Right renal pelvis (tissue), 4 donors: ENCODE results near the gene FGA. TPM values are rescaled to one million over a fixed set of nuclear protein-coding genes. Genes with fewer than 3 reads are reported as not detected.
"Not testable (repeated sequence)": the region's sequence is repeated elsewhere in the genome, so short reads cannot be mapped to it uniquely, and the experiment has no call there.

Experiments
- DNase-seq, 4 donors: peaks; one replicate each; pipeline ENCODE4 v3.0.0-alpha.2; 2013; ENCODE audit warnings: low read depth in 4 of 4, low spot score in 3 of 4, missing footprints in 1 of 4
- polyA plus RNA-seq, 4 donors: library from polyadenylated mRNA; unstranded; fragments of 120-200 nt; gene quantifications; one replicate each; pipeline ENCODE4 v1.2.1, GENCODE V29; 2013; ENCODE audit not compliant: insufficient read length in 4 of 4

The FGA gene
- polyA plus RNA-seq, 4 donors = 0.06 to 1.7 (median 0.39) TPM

GRCh38 chr4:154608361-154609252 is 18.1 kb upstream of the FGA start:
- no peak for DNase-seq

GRCh38 chr4:154606728-154607723 is 16.5 kb upstream of the FGA start:
- no peak for DNase-seq

GRCh38 chr4:154604696-154605200 is 14.2 kb upstream of the FGA start:
- DNase-seq = no peak

GRCh38 chr4:154603033-154603943 is 12.7 kb upstream of the FGA start:
- no peak for DNase-seq

- DNase-seq = no peak
Measured at GRCh38 chr4:154602404-154603020, 12.0 kb upstream of the FGA start.

GRCh38 chr4:154597798-154598774 is 7.5 kb upstream of the FGA start:
- DNase-seq = no peak

- DNase-seq = not testable (repeated sequence)
Measured at GRCh38 chr4:154597281-154597680, 6.7 kb upstream of the FGA start.

GRCh38 chr4:154595807-154596206 is 5.3 kb upstream of the FGA start:
- DNase-seq = no peak

- DNase-seq = not testable (repeated sequence)
Measured at GRCh38 chr4:154594343-154594742, 3.8 kb upstream of the FGA start.

- no peak for DNase-seq
Measured at GRCh38 chr4:154593868-154594267, 3.3 kb upstream of the FGA start.

GRCh38 chr4:154591890-154592289 is 1.3 kb upstream of the FGA start:
- DNase-seq = no peak

- no peak for DNase-seq
Measured at GRCh38 chr4:154589296-154590197, 995 bp downstream of the FGA start.

- no peak for DNase-seq
Measured at GRCh38 chr4:154588198-154588597, 2.3 kb downstream of the FGA start.

GRCh38 chr4:154586296-154587033 is 4.1 kb downstream of the FGA start:
- no peak for DNase-seq

- DNase-seq = no peak
Measured at GRCh38 chr4:154585369-154586018, 5.0 kb downstream of the FGA start.

GRCh38 chr4:154584259-154584658 is 6.3 kb downstream of the FGA start:
- DNase-seq = no peak
